HCT116 (cell line): ENCODE data around the gene GMIP.

ENCODE experiments used
- CTCF ChIP-seq, 3 experiments: fragments of 200-600 bp in 1 of 3; sonication (generic) in 1 of 3; IDR thresholded peaks in 2 of 3; conservative IDR thresholded peaks in 1 of 3; 2 replicates each; pipeline ENCODE4 v1.5.1; 2012 to 2017; ENCODE audit warnings: low read depth in 2 of 3, low read length in 2 of 3, antibody characterized with exemption in 1 of 3, borderline replicate concordance in 1 of 3, control low read depth in 1 of 3, mild to moderate bottlenecking in 1 of 3, mixed read lengths in 1 of 3, mixed run types in 1 of 3, moderate library complexity in 1 of 3; ENCODE audit not compliant: insufficient read depth in 1 of 3
- EGR1 ChIP-seq: IDR thresholded peaks from 2 replicates; pipeline ENCODE4 v1.6.1; 2012; ENCODE audit warnings: low read depth
- EZH2 ChIP-seq: fragments of 200-600 bp; sonication (generic); IDR thresholded peaks from 2 replicates; pipeline ENCODE4 v1.6.1; 2017; ENCODE audit warnings: antibody characterized with exemption, mixed run types
- POLR2A ChIP-seq: IDR thresholded peaks from 2 replicates; pipeline ENCODE4 v1.7.0; 2011; ENCODE audit warnings: borderline replicate concordance; ENCODE audit not compliant: insufficient read depth, insufficient read length; ENCODE audit errors: extremely low read depth
- POLR2AphosphoS5 ChIP-seq: IDR thresholded peaks from 2 replicates; pipeline ENCODE4 v1.6.1; 2011; ENCODE audit warnings: mild to moderate bottlenecking, low read depth, low read length, moderate library complexity
- RAD21 ChIP-seq: IDR thresholded peaks from 2 replicates; pipeline ENCODE4 v1.6.1; 2012; ENCODE audit warnings: low read depth, mild to moderate bottlenecking
- REST ChIP-seq: IDR thresholded peaks from 2 replicates; pipeline ENCODE4 v1.6.1; 2012; ENCODE audit warnings: low read depth
- SIN3A ChIP-seq: IDR thresholded peaks from 2 replicates; pipeline ENCODE4 v1.6.1; 2012; ENCODE audit warnings: low read depth
- SP1 ChIP-seq: IDR thresholded peaks from 2 replicates; pipeline ENCODE4 v1.6.1; 2012; ENCODE audit warnings: low read depth
- SRF ChIP-seq: IDR thresholded peaks from 2 replicates; pipeline ENCODE4 v1.6.1; 2012; ENCODE audit warnings: low read depth
- YY1 ChIP-seq: IDR thresholded peaks from 2 replicates; pipeline ENCODE4 v1.6.1; 2011; ENCODE audit warnings: low read length, low read depth, moderate library complexity, mild to moderate bottlenecking; ENCODE audit not compliant: insufficient replicate concordance; ENCODE audit errors: extremely low read depth
- ZFX ChIP-seq: fragments of 450-650 bp; IDR thresholded peaks from 2 replicates; pipeline ENCODE4 v1.6.1; 2017
- ZNF274 ChIP-seq: fragments of 200-500 bp; sonication (Bioruptor generic); IDR thresholded peaks from 2 replicates; pipeline ENCODE4 v1.6.1; 2014; ENCODE audit warnings: mild to moderate bottlenecking, low read depth, low read length, inconsistent platforms

- TF ChIP-seq CTCF (IDR thresholded peaks at IDR 0.05 in 2 of 3, conservative IDR thresholded peaks at IDR 0.05 in 1 of 3; ENCODE audit: borderline replicate concordance in 1 of 3, insufficient read depth in 1 of 3, low read depth in 2 of 3, low read length in 2 of 3) = no peak
- no peak for TF ChIP-seq ZFX
- TF ChIP-seq RAD21 = no peak
- no peak for TF ChIP-seq SIN3A
- TF ChIP-seq EZH2 = no peak
- TF ChIP-seq SP1 = no peak
- no peak for TF ChIP-seq POLR2AphosphoS5
- TF ChIP-seq REST = no peak
- TF ChIP-seq YY1 = no peak
- no peak for TF ChIP-seq ZNF274
- TF ChIP-seq EGR1 = no peak
- no peak for TF ChIP-seq POLR2A
- TF ChIP-seq SRF = no peak
Observed at GRCh38 chr19:19659646-19660245, 16.3 kb upstream of the GMIP start.
